Duodenal mucosa (tissue), 2 donors: ENCODE measurements around the gene NHERF2.

Experiments
- H3K27ac ChIP-seq: one replicate; pipeline ENCODE4 v1.7.0; 2013; ENCODE audit warnings: low read depth, low read length
- H3K27me3 ChIP-seq, 2 donors: one replicate each; pipeline ENCODE4 v1.7.0; 2013; ENCODE audit warnings: low read length in 2 of 2, control low read depth in 1 of 2; ENCODE audit not compliant: insufficient read depth in 2 of 2, control insufficient read depth in 1 of 2
- H3K36me3 ChIP-seq, 2 donors: one replicate each; pipeline ENCODE4 v1.7.0; 2013; ENCODE audit warnings: low read length in 2 of 2, control low read depth in 1 of 2; ENCODE audit not compliant: insufficient read depth in 2 of 2, control insufficient read depth in 1 of 2
- H3K4me1 ChIP-seq, 2 donors: one replicate each; pipeline ENCODE4 v1.7.0; 2013; ENCODE audit warnings: low read length in 2 of 2, control low read depth in 1 of 2; ENCODE audit not compliant: insufficient read depth in 2 of 2, control insufficient read depth in 1 of 2
- H3K4me3 ChIP-seq, 2 donors: one replicate each; pipeline ENCODE4 v1.7.0; 2013; ENCODE audit warnings: low read length in 2 of 2, low read depth in 1 of 2
- H3K9ac ChIP-seq, 2 donors: one replicate each; pipeline ENCODE4 v1.7.0; 2013; ENCODE audit warnings: low read length in 2 of 2, low read depth in 1 of 2
- H3K9me3 ChIP-seq, 2 donors: one replicate each; pipeline ENCODE4 v1.7.0; 2013; ENCODE audit warnings: low read length in 2 of 2, control low read depth in 1 of 2; ENCODE audit not compliant: control insufficient read depth in 1 of 2

Gene NHERF2

DNA sequence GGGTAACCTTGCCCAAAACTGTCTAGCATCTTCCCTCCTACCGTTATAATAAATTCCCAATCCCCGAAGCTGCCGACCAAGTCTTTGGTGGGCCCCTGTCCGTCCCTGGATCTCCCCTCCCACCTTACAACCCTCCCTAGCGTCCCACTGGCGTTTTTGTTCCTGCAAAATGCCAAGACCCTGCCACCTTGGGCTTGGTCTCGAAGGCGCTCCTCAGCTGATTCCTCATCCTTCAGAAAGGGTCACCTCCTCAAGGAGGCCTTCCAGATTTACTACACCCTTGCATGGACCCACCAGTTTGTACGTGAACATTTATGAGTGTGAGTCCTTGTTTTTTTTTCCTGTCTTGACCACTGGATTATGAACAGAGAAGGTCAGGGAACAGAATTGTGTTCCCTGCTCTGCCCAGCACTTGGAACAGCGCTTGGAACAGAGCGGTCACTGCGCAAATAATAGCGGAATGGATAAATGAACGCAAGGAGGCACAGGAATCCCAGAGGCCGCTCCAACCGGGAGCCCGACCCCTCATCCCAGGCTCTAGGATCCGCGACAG lies 43.6 kb upstream of the NHERF2 start:
- Histone ChIP-seq H3K27ac (peak overlapping the region; percentile 73), H3K9me3 (no peaks in the 10 kb centered on the region), H3K27me3 (peaks cover 10 to 15% of the 10 kb centered on the region in 2 donors), H3K9ac (peak overlapping the region; percentile 76 to 79), H3K36me3 (peaks cover 17 to 24% of the 10 kb centered on the region in 2 donors), H3K4me3 (peak overlapping the region; percentile 70 to 78), H3K4me1 (peaks cover 51 to 73% of the 10 kb centered on the region in 2 donors)

DNA sequence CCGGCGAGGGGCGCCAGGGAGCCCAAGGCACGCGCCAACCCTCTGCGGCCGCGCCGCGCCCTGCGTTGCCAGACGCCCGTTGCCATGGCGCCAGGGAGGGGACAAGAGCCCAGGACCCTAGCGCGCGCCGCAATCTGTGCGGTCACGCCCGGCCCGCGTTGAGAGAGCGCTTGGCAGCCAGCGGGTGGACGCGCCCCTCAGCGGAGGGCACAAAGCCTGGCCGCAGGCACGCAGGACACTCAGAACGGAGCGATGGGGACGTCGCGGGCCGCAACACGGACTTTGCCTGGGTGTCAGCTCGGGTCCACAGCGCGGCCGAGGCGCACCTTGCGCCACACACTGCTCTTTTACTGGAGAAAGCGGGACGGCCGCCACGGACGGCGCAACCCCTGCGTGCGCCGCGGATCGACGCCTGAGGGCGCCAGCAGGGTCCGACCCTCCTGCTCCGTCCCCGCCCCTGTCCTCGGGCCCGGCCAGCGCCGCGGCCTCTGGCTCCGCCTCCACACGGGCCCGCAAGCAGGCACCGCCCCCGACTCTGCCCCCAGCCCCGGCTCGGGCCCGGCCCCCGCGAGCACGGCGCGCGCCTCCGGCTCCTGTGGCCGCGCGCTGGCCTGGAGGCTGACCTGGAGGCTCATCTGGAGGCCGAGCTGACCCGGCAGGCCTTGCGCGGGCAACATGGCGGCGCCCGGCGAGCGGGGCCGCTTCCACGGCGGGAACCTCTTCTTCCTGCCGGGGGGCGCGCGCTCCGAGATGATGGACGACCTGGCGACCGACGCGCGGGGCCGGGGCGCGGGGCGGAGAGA lies 43.0 kb upstream of the NHERF2 start, which contains the start of gene GFER:
GFER (plus strand) TSS at position 650 of the 803 bp plus-strand sequence; CDS start at position 676, 26 bp downstream.
- Histone ChIP-seq H3K27ac (peak within 1 kb of the TSS; percentile 73), H3K9ac (peak within 1 kb of the TSS; percentile 77 to 79), H3K9me3 (no peaks in the 10 kb centered on the region), H3K4me3 (peak within 1 kb of the TSS; percentile 78 to 86), H3K36me3 (peaks cover 17 to 18% of the 10 kb centered on the region in 2 donors), H3K27me3 (peaks cover 14 to 18% of the 10 kb centered on the region in 2 donors), H3K4me1 (peaks cover 55 to 66% of the 10 kb centered on the region in 2 donors)

DNA sequence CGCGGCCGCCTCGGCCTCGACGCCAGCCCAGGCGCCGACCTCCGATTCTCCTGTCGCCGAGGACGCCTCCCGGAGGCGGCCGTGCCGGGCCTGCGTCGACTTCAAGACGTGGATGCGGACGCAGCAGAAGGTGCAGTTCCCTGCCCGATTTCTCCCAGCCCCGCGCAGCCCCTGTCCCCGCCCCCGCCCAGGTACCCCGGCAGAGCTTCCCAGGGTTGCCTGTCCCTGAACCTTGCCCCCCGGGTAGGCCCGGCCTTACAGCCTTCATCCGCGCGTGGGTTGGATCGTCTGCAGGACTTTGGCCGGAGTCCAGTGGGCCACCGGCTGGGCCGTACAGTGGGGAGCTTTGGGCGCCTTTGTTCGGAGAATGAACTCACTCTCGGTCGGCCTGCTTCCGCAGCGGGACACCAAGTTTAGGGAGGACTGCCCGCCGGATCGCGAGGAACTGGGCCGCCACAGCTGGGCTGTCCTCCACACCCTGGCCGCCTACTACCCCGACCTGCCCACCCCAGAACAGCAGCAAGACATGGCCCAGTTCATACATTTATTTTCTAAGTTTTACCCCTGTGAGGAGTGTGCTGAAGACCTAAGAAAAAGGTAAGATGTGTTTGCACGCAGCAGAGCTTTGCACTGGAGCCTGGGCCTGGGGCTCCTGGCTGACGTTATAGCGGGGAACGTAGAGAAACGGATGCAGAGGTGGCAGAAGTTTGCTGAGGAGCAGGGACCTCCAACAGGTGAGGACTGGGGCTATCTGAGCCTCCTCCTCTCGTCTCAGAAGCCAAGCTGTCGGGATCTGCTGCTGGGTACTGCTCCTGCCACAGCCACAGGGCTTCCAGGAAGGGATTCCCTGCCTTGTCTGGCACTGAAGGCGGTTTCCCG lies 42.1 kb upstream of the NHERF2 start:
- Histone ChIP-seq H3K27ac (peak overlapping the region; percentile 69), H3K4me1 (peaks cover 63 to 68% of the 10 kb centered on the region in 2 donors), H3K27me3 (peaks cover 22 to 26% of the 10 kb centered on the region in 2 donors), H3K9me3 (no peaks in the 10 kb centered on the region), H3K36me3 (peaks cover 17 to 18% of the 10 kb centered on the region in 2 donors), H3K4me3 (peak overlapping the region; percentile 75 to 86), H3K9ac (peak overlapping the region; percentile 77 to 79)

DNA sequence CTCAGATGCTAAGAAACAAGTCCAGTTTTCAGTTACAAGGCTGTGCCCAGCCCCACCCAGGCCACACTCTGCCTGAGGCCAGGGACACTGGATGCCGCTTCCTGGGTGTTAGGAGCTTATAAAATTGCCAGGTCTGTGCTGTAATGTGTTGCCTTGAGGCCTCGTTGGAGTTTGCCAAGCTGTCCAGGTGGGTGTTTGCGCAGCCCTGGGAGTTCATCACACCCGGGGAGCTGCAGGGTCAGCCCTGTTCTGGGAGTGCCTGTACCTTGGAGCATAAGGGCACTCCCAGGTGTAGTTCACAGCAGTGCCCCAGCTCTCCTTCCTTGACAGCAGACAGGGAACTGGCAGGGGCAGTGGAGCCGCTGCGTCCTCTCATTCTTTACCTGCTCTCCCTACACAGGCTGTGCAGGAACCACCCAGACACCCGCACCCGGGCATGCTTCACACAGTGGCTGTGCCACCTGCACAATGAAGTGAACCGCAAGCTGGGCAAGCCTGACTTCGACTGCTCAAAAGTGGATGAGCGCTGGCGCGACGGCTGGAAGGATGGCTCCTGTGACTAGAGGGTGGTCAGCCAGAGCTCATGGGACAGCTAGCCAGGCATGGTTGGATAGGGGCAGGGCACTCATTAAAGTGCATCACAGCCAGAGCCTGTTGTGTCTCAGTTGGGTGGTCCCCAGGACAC lies 41.1 kb upstream of the NHERF2 start:
- Histone ChIP-seq H3K4me1 (peaks cover 61 to 63% of the 10 kb centered on the region in 2 donors), H3K27ac (peak overlapping the region; percentile 69), H3K9ac (peak overlapping the region; percentile 77 to 79), H3K9me3 (no peaks in the 10 kb centered on the region), H3K27me3 (peaks cover 21 to 29% of the 10 kb centered on the region in 2 donors), H3K36me3 (peaks cover 17 to 18% of the 10 kb centered on the region in 2 donors), H3K4me3 (peak overlapping the region; percentile 75 to 86)

DNA sequence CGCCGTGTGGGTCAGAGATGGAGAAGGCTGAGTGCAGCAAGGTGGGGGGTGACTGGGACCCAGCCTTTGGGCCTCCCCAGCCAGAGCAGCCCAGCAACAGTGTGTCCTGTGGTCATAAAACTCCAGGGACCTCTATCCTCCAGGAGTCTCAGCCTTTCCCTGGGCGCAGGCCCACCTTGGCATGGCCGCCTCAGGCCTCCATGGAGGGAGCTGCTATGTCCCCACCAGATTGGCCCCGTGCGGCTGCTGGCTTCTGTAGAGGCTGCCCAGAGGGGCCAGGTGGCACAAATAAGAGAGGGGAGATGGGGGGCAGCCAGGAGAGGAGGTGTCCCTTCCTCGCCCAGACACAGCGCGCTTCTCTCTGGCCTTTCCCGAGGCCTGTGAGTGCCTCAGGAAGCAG lies 39.5 kb upstream of the NHERF2 start:
- peaks cover 58% of the 10 kb centered on the region in 2 donors for H3K4me1 ChIP-seq
- H3K36me3 ChIP-seq = peaks cover 17 to 18% of the 10 kb centered on the region in 2 donors
- H3K27me3 ChIP-seq = peaks cover 22 to 26% of the 10 kb centered on the region in 2 donors
- H3K4me3 ChIP-seq = no peak overlapping the region
- H3K9ac ChIP-seq = no peak overlapping the region
- H3K9me3 ChIP-seq = no peaks in the 10 kb centered on the region
- H3K27ac ChIP-seq = no peak overlapping the region

DNA sequence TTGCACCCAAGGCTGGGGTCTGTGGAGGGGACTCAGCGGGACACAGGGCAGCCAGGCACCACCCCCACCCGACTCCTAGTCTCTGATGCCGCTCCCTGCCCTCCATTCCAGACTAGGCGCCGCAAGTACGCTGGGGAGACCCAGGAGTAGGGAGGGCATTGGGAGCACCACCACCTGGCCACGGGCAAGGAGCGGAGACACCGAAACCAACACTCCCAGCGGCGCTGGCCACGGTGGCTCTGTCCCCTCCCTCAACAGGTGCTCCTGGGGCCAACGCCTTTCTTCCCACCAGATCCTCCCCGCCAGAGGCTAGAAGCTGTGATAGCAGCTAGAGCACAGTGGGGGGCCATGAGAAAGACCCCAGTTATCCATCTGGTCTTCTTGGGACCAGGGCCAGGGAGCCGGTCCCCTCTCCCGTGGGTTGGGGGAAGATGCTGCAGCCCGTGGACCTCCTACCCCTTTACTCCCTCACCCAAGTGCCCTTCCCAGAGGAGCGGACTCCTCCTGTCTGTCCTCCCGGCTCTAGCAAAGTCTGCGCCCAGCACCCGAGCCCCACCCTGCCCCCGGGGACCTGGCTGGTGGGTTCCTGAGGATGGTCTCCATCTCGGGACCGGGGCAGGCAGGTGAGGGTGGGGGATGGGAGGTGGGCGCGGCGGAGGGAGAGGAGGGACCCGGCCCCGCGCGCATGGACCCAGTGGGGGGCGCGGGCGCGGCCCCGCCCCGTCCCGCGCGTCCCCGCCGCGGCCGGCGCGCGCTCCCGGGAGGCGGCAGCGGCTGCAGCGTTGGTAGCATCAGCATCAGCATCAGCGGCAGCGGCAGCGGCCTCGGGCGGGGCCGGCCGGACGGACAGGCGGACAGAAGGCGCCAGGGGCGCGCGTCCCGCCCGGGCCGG lies 37.2 kb upstream of the NHERF2 start, which contains the start of gene SYNGR3:
SYNGR3 (plus strand) TSS at position 762 of the 892 bp plus-strand sequence. CDS start 133 bp downstream, outside the sequence.
- Histone ChIP-seq H3K9me3 (no peaks in the 10 kb centered on the region), H3K4me3 (peak within 1 kb of the TSS; percentile 48 to 57), H3K27me3 (peaks cover 22 to 26% of the 10 kb centered on the region in 2 donors), H3K36me3 (peaks cover 17 to 18% of the 10 kb centered on the region in 2 donors), H3K27ac (no peak within 1 kb of the TSS), H3K9ac (peak within 1 kb of the TSS; percentile 43 to 54), H3K4me1 (peaks cover 43 to 45% of the 10 kb centered on the region in 2 donors)

DNA sequence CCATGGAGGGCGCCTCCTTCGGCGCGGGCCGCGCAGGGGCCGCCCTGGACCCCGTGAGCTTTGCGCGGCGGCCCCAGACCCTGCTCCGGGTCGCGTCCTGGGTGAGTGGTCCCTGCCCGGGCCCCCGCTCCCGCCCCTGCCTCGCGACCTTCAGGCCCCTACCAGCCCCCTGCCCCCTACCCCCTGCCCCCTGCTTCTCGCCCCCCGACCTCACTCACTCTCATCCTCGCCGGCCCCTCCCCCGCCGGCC lies 36.7 kb upstream of the NHERF2 start:
- no peaks in the 10 kb centered on the region for H3K9me3 ChIP-seq
- H3K36me3 ChIP-seq = peaks cover 17 to 18% of the 10 kb centered on the region in 2 donors
- peaks cover 37 to 41% of the 10 kb centered on the region in 2 donors for H3K4me1 ChIP-seq
- peaks cover 22 to 26% of the 10 kb centered on the region in 2 donors for H3K27me3 ChIP-seq
- peak overlapping the region in 1 of 2 donors; percentile 43 for H3K9ac ChIP-seq
- H3K4me3 ChIP-seq = no peak overlapping the region
- H3K27ac ChIP-seq = no peak overlapping the region

DNA sequence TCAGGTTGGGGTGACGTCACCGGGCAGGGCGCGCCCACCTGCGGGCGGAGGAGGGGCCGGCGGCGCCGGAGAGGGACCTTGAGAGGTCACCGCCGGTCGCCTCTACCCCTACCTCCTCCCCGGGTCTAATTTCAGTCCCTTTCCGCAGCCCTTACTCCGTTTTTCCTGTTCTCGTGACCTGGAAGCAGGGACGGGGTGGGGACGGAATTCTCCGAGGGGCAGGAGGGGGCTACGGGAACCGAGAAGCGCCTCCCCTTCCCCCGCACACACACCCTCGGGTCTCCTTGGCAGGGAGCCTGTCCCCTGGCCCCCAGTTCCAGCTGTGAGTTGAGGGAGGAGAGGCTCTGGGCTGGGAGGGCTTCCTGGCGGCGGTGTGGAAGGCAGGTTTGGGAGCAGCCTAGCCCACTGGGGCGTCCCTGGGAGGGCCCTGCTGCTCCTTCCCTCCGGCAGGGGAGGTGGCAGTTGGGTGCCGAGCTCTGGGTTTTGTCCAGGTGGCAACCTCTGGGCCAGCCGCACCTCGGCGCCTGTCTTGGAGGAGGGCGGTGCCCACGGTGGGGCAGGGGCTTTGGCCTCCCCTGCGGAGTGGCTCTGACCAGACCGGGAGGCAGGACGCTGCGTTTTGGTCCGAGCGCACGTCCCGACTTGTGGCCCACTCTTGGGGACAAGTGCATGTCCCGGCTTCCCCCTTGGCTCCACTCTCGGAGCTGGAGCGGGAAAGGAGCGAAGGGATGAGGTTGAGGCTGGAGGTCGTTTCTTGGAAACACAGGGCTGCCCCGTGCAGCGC lies 36.2 kb upstream of the NHERF2 start:
- Histone ChIP-seq H3K9ac (peak overlapping the region; percentile 43 to 54), H3K27ac (no peak overlapping the region), H3K9me3 (no peaks in the 10 kb centered on the region), H3K4me3 (peak overlapping the region; percentile 48 to 57), H3K36me3 (peaks cover 14 to 18% of the 10 kb centered on the region in 2 donors), H3K4me1 (peaks cover 32 to 35% of the 10 kb centered on the region in 2 donors), H3K27me3 (peaks cover 22 to 26% of the 10 kb centered on the region in 2 donors)
